Measurements from ENCODE around the gene LDLRAD4. TPM values are rescaled to one million over a fixed set of nuclear protein-coding genes. Genes with fewer than 3 reads are reported as not detected.

The LDLRAD4 gene
- polyA plus RNA-seq, 1 experiment: not detected

Small RNA genes within 50 kb of the gene (small RNA-seq; reads per million reads assigned to genes)
- gene MIR4526 (ENCODE audit: insufficient read length, low read depth): not detected
- gene MIR5190 (ENCODE audit: insufficient read length, low read depth): not detected

Other genes with a start within 250 kb of the LDLRAD4 start
- 16.9 and 21.1 TPM in 2 replicates for gene CEP192, start 227.4 kb upstream of the LDLRAD4 start, polyA plus RNA-seq (2011; rRNA removed)